HG03280 (cell line): ENCODE data around the gene NUDCD3.

Source experiments
- ATAC-seq: cut with Tn5 transposase; IDR thresholded peaks from one replicate; pipeline ENCODE4 v1.9.1; 2021; ENCODE audit warnings: mild to moderate bottlenecking, moderate library complexity; ENCODE audit not compliant: unreplicated experiment

NUDCD3 gene

DNA sequence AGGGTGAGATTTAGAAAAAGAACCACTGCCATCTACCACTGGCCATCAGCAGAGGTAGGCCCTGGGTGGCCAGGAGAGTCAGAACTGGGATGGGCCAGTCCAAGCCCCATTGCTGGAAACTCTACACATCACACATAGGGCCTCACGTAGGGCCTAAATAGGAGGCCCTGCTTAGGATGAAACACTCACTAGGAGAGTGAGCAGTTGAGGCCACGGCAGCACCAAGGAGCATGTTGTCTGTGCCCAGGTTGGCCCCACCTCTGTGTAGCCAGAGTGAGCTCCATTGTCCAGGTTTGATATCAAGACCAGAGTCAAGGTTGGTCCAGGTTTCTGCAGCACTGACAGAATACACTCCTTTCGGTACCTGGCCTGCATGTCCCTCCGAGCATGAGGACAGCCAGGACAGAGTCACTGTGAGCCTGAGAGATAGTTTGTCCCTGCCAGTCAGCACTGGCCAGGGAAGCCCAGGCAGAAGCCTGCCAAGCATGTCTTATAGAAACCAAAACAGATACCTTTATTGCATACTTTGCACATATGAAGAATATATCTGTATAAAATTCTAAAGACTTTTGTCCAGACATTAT lies 87.2 kb downstream of the NUDCD3 start:
- ATAC-seq, result no peak

DNA sequence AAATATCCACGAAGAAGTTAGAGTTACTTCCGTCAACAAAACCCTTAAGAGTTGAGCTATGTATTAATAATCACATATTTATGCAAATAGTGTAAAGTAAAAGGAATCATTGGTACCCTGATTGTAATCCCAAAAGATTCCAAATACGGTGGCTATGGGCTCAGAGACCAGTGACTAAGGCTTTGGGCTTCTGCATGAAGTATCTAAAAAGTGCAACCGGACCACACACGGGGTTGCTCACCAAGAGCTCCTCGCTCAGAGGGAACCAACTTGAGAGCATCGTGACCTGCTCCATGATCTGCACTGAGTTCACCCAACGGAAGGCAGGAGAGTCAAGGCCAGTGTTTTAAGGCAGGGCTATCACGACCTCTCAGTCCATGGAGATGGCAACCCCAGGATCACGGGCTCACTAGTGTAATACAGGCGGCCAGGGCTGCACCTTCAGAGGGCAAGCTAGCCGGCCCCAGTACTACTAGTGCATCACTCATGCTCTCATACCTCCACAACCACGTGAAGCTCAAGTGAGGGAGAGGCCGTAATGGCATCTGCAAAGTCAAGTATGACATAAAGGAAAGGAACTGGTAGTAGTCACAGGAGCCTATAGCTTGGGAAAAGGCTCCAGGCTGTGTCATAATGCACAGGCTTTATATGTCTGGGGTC lies 87.9 kb downstream of the NUDCD3 start:
- no peak for ATAC-seq

DNA sequence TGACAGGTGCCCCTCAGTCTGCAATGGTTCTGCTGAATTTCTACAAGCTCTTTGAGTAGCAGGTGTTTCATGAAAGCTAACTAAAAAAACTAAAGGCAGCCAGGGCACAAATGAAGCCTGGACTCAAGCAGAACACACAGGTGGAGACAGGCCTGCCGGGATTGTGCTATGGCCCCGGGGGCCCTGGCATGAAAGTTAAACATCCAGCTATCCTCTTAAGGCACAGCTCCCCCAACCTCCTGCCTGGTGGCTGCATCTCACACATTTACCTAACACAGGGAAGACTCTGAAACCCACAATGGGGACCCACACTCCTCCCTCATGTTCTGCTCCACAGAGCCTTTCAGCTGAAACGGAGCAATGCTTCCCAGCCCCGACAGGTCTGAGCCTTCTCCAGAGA lies 88.8 kb downstream of the NUDCD3 start:
- no peak for ATAC-seq

DNA sequence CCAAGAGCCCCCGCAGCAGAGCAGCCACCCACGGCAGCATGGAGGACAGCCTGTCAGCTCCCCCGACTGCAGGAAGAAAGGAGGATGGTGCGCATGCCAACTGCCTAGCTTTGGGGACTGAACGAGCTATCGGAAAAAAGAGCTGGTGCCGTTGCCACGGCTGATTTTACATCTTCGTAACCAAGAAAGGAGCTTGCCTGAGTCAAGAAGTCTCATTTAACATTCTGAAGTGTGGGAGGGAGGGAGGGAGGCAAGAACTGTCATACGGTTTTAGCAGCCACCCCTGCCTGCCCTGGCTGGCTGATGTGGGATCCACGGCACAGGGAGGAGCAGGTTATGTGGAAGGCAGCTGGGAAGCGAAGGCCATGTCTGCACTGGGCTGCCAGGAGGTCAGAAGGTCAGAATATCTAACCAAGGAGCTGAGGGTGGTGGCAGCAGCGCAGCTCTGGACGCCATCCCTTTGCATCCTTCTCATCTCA lies 90.4 kb downstream of the NUDCD3 start:
- no peak for ATAC-seq

DNA sequence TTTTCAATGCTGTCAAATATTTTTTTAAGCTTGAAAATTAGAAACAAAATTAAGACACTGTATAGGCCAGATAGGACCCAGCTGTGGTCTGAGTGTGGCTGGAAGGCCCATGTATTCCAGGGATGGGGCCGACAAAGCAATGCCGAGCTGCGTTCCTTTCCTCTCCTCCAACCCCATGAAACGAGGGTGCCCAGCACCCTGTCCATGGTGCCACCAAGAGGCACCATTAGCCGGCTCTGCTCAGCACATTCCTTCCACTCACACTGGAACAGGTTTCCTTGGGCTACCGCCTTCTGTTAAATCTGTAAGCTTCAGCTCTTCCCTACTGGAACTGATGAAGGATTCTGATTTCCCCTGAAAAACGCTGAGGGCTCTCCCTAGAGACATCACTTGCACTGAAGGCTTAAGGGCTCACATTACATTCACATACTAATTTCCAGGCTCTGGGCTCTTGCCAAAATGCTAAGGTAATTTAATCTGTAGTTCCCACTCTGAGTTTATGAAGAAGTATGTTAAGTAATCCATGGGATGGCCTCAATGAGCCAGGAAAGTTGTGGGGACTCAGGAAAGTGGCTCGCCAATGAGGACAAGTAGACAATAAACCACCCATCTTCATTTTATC lies 91.4 kb downstream of the NUDCD3 start:
- ATAC-seq, result no peak

DNA sequence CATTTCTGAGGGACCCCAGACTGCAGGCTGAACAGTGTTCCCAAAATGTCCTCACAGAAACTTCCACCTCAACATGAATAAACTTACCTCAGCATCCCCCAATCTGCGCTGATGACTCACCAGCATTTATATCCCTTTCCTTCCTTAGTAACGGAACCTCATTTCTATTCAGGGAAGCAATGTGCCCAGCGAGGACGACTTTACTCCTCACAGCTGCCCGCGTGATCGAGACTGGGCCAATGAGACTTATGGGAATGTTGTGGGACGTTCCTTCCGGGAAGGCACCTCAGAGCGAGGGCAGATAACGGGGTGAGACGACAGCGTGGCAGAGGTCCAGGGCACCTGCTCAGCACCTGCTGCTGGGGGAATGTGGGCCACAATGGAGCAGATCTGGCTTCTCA lies 91.9 kb downstream of the NUDCD3 start:
- ATAC-seq, result no peak

DNA sequence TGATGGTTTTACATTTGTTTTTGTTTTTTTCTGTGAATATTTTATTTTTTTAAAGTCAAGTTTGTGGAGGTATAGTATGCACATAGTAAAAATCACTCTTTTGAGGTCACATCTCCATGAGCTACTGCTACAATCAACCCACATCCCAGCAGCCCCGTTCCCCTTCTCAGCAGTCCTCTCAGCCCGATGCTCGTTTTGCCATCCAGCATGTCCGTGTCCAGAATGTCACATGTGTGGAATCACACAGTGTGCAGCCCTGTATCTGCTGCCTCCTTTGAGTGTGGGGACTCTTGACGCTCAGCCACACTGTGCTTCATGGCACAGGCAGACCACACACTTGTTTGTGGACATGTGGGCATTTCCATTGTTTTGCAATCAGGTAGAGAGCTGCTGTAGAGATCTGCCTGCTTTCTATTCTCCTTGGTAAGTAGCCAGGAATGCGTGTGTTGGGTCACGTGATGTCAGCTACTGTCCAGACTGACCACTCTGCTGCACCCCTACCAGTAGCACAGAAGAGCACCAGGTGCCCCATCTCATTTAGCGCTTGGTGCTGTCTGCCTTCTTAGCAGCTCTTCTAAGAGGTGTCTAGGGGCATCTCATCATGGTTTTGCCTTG lies 93.4 kb downstream of the NUDCD3 start:
- no peak for ATAC-seq

DNA sequence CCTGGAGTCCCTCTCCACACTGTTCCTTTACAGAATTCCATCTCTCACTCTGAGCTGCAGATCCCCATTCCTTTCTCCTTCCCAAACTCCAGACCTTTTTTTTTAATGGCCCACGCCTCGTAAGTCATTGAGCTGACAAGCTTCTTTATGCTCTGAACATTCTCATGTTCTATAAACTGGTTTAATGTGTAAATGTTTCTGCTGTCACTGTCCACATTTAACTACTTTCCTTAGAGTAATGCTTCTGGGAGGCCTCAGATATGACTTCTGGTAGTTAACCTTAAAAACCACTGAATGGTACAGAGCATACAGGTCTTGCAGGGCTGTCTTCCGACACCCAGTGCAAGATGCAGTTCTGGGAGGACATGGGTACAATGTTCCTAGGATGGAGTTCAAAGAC lies 94.0 kb downstream of the NUDCD3 start:
- ATAC-seq, result no peak

DNA sequence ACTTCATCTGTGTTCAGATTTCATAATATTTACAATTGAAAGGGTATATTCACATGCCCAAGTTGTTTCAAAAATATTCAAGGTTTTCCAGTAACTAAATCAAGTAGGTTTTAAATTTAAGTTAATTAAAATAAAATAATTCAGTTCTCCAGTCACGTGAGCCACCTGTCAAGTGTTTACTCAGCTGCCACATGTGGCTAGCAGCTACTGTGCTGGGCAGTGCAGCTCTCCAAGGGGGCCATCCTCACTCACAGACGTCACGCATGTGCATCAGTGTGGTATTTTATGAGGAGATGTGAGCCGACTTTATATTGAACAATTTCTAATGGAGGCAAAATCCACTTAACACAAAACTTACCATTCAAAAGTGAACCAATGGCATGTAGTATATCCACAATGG lies 95.4 kb downstream of the NUDCD3 start:
- no peak for ATAC-seq

DNA sequence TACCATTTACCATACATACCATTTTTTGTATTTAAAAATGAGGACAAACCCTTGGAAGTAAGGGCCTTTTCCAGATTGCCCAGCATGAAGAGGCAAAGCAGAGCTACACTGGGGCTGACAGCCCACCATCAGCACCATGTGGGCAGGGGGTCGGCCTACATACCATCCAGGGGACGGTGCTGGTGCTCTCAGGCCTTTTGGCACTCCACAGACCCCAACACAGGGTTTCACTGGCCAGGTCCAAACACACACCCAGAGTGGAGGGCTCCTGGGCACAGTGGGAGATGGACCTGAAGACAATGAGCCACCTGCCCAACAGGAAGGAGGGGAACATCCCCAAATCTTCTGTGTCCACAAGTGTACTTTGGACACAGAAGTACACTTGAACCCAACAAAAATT lies 95.8 kb downstream of the NUDCD3 start:
- ATAC-seq, result no peak

DNA sequence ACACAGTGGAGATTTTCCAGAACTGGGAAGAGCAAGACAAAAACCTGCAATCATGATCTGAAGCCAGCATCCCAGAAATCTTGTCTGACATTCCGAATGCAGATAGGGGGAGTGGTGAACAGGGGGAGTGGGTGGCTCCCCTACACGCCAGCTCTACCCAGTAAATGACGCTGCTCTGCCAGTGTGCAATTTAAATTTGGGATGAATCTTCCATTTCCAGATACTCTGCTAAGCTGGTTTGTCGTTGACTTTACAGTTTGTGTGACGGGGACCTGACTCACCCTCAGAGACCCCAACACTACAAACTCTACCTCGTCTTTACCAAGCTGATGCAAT lies 96.4 kb downstream of the NUDCD3 start:
- no peak for ATAC-seq

DNA sequence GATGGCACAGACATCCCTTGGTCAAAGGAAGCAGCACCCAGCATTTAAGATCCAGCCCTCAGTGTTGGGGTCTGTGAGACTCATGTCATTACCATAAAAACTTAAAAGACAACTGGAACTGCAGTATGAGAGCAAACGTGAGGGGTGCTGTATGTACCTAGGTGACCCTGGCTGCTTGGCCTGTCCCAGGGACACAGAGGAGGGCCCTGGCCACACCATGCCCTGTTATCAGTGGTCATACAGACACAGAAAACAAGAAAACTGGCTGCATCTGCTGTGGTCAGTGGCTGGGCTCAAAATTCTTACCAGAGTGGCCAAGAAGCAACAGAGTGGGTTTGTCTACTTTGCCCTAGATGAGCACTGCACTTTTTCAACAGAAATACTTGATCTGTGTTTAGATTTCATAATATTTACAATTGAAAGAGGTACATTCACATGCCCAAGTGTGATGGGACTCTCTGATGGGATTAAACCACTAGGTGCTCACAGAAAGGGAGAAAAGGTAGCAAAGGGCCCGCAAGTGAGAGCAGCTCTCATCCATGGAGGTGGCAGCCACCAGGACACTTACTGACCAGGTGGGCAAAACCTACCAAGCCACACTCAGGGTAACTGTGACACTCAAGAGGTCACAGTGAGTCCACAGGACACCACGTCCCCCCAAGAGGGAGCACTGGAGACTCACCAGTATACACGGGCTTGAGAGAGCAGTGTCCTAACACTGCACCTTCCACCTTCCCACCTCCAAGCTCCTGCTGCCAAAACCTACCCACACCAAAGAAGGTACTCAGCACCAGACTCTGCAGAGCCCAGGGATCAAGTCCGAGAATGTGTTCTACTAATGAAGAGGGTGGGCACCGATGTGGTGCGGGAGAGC lies 97.0 kb downstream of the NUDCD3 start:
- no peak for ATAC-seq

DNA sequence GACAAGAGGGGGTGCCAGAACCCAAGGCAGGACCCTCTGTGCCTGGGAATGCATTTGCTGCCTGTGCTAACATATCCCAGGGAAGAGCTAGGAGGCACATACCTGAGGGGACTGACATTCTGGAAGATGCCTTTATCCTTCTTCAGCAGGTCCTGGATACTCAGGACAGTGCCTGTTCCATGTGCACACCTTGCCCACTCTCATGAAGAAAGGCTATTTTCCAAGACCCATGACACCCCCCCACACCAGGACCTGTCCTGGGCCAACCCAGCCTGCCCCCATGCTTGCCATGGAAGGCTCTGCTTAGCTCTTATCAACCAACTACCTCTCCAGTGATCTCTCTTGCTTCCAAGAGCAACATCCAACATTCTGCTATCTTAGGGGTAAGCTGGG lies 97.8 kb downstream of the NUDCD3 start:
- no peak for ATAC-seq

DNA sequence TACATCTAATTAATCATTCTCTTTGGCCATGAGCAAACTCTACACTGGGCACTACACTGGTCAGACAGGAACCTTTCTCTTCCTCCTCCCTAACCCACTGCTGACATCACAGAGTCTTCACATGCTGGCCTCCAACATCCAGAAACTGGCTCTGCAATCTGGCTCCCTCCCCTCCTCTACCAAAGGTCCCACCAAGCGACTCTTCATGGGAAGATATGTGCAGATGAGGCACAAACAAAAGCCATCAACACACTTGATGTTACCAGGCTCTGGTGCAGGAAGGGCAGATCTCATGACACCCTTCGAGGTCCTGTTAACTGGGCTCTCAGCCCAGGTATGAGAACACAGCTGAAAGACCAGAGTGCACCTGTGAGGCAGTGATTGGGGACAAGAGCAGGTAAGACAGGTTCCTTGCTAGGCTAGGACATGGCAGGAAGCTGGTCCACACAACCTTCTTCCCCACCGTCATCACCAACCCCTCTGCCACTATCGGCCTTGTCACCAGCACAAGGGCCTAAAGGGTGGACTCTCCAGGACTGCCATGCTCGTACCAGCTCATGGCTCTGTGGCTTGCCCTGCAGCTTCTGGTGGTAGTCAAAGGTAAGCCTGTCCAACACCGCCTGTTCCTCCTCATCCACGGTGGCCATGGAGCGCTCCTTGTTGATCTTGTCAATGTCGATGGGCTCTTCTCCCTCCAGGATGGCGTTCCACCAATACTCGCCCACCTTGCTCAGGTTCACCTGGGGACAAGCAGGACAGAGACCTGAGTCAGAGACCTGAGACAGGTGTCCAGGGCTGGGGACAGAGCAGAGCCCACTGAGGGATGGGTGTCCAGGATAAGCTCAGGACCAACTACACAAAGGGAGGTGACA lies 98.5 kb downstream of the NUDCD3 start:
- ATAC-seq, result no peak

DNA sequence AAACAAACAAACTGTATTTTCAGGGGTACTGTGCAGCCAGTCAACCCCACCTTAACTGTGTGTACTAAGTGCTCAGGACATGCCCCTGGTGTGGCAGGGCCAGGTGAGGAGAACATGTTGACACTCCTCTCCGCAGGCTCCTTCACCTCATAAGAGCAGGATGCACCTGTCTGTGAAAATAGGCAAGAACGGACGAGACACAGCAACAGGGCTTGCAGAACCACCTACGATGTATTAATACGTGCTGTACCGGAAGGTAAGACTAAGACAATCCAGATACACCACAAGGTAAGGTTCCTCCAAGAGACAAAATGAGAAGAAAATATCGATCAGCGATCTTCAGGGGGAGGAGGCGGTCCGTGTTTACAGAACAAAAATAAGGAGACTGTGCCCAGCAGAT lies 99.3 kb downstream of the NUDCD3 start:
- no peak for ATAC-seq

DNA sequence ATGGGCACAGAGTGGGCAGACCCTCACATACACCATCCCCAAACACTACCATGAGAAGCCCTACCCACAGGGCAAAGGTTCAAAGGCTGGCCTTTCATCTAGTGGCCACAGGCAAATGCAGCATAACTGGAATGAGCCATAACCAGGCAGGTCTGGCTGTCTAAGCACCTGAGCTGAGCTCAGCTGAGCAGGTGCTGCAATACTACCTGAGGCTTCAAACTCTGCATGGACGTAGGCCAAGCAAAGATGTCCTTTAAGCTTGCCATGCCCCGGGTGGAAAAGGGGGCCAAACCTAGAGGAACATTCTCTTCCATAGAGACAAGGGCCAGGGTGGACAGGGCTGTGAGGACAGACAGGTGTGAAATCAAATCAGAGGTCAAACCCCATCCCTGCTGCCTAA lies 99.8 kb downstream of the NUDCD3 start:
- ATAC-seq, result no peak

DNA sequence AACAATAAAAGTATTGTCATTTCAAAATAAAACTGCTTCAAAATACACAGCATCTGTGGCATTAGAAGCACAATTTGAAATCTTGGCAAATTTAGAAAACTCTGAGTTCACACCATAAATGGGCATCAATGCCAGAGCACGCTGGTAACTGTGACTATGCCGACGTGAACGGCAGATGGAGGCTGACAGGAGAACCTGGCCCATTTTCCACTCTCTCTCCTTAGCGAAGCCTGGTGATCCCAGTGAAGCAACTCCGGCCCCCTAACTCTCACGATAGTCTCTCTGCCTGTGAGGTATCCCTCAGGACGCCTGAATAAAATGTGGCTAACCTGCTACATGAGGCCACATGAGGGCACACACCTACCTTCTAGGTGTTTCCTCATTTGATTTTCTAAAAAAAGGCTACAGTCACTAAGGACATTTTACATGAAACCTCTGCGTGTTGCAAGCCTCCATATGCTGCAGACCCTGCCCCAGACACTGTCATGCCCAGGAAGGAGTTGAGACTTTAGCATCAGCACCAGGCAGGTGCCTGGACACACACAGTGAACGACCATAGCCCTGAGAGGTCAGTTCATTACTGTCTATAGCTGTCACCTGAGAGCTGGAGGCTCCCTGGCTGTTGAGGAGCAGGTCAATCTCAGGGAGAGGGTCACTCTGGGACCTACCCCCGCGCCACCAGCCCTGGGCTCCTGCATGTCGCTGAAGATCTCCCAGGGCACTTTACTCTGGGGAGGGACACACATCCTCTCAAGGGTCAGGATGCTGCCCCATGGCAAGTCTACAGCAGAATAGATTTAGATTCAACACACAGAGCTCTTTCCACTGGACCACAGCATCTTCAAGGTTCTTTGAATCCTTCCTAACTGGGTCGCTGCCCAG lies 102.1 kb downstream of the NUDCD3 start:
- ATAC-seq, result no peak

DNA sequence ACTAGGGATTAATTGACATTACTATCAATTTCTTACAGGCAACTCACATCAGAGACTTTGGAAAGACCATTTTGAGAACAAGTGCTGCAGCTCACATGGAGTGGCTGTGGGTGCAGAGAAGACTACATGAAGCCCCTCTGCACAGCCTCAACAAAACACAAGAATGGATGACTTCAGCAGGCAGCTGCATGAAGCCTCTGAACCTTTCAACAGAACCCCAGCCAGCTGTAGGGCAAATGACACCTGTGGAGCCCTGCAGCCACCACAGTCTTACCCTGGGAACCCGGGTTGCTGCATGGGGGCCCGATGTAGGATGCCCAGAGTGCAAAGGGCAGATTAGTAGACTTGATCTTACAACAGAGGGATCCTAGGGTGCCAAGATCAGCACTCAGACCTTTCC lies 103.1 kb downstream of the NUDCD3 start:
- no peak for ATAC-seq

DNA sequence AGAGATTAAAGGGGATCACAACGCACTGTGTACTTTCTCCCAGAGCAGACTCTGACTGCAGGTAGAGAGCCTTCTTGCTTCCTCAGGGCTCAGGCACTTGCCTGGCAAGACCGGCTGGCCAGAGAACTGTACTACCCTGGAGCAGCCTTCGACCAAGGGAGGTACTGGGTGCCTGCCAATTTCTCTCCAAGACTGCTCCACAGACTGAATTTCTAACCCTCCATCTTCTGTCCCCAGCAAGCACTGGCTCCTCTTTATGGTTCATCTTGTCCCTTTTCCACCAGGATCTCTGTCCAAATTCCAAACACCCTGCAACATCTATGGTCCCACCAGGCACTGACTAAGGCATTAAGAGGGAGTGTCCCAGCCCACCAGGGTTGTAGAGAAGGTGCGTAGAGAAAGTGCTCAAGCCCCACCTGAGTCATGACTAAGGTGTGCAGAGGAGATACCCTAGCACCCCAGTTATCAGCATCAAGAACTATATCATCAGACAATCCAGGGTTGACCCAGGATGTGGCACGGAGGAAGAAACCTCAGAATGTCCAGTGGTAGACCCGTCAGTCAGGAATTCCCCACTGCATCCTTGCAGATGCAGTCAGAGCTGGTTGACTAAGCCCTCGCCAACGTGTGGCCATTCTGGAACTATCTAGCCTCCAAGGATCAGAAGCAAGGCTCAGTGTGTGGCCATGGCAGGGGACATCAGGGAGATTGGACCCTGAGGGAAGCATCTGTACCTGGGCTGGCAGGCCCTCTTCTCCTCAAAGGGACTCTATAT lies 104.1 kb downstream of the NUDCD3 start:
- ATAC-seq, result no peak
